Panc1 (cell line): Measurements from ENCODE around the gene FAM177B. TPM values are rescaled to one million over a fixed set of nuclear protein-coding genes. Genes with fewer than 3 reads are reported as not detected.

Source experiments
- ATAC-seq: fragments of 200-7000 bp; cut with Tn5 transposase; 2 replicates; pipeline ENCODE4 v1.9.1; 2020; ENCODE audit warnings: mild to moderate bottlenecking, moderate library complexity
- BruUV-seq: library from RNA; stranded (reverse); fragments of 400-500 nt; replicated peaks from 2 replicates; lab custom pipeline; 2021; lab: Mats Ljungman, UMichigan
- CTCF ChIA-PET: fragments of 300-600 bp; sonication (Branson Sonifier 250); formaldehyde crosslinking; loops from one replicate; lab custom pipeline; 2022; ENCODE audit warnings: antibody characterized with exemption; lab: Charles Lee
- POLR2A ChIA-PET: fragments of 300-600 bp; sonication (Branson Sonifier 250); formaldehyde crosslinking; loops from one replicate; lab custom pipeline; 2022; ENCODE audit warnings: antibody characterized with exemption; lab: Charles Lee
- DNase-seq: peaks from one replicate; pipeline ENCODE4 v3.0.0-alpha.2; 2010; ENCODE audit warnings: low read depth, low spot score
- H3K27ac ChIP-seq: 2 replicates; pipeline ENCODE4 v1.5.1; 2011; ENCODE audit warnings: mild to moderate bottlenecking, low read length, inconsistent platforms
- H3K27me3 ChIP-seq: fragments of 200-500 bp; sonication (Bioruptor generic); 2 replicates; pipeline ENCODE4 v1.6.0; 2014; ENCODE audit warnings: low read length, inconsistent platforms; ENCODE audit not compliant: control insufficient read depth, insufficient read depth
- H3K36me3 ChIP-seq: fragments of 200-500 bp; sonication (Bioruptor generic); 2 replicates; pipeline ENCODE4 v1.5.1; 2014; ENCODE audit warnings: inconsistent platforms, mild to moderate bottlenecking, low read length, moderate library complexity; ENCODE audit not compliant: control insufficient read depth, insufficient read depth
- H3K4me1 ChIP-seq: 2 replicates; pipeline ENCODE4 v1.5.1; 2011; ENCODE audit warnings: inconsistent platforms, mild to moderate bottlenecking, low read length, moderate library complexity; ENCODE audit not compliant: control insufficient read depth, insufficient read depth
- H3K4me3 ChIP-seq, 2 experiments: 2 replicates each; pipeline ENCODE4 v1.5.1; 2011 to 2012; ENCODE audit warnings: low read depth in 2 of 2, low read length in 2 of 2, mild to moderate bottlenecking in 2 of 2, inconsistent platforms in 1 of 2, moderate library complexity in 1 of 2
- H3K9me3 ChIP-seq: fragments of 200-500 bp; sonication (Bioruptor generic); 2 replicates; pipeline ENCODE4 v1.5.1; 2014; ENCODE audit warnings: low read depth, mild to moderate bottlenecking, inconsistent platforms, low read length, moderate library complexity; ENCODE audit not compliant: control insufficient read depth, insufficient read depth
- CTCF ChIP-seq: fragments of 450-650 bp; IDR thresholded peaks from 2 replicates; pipeline ENCODE4 v1.5.1; 2017; ENCODE audit warnings: mild to moderate bottlenecking
- POLR2AphosphoS5 ChIP-seq: IDR thresholded peaks from 2 replicates; pipeline ENCODE4 v1.6.1; 2012; ENCODE audit warnings: mild to moderate bottlenecking, low read depth, low read length, moderate library complexity
- REST ChIP-seq, 2 experiments: IDR thresholded peaks; 2 replicates each; pipeline ENCODE4 v1.6.1; 2011 to 2012; ENCODE audit warnings: low read depth in 2 of 2, control low read depth in 1 of 2, low read length in 1 of 2, mild to moderate bottlenecking in 1 of 2, moderate library complexity in 1 of 2; ENCODE audit not compliant: insufficient read depth in 1 of 2
- SIN3A ChIP-seq: IDR thresholded peaks from 2 replicates; pipeline ENCODE4 v1.6.1; 2012; ENCODE audit warnings: low read depth, mild to moderate bottlenecking, low read length, moderate library complexity, borderline replicate concordance; ENCODE audit not compliant: insufficient read depth
- TCF7L2 ChIP-seq: IDR thresholded peaks from 2 replicates; pipeline ENCODE4 v1.6.1; 2011; ENCODE audit warnings: mild to moderate bottlenecking, low read depth, low read length, inconsistent platforms
- in situ Hi-C: cut with HindIII; loops from 2 replicates; pipeline ENCODE4 v1.10.0; 2016; ENCODE audit warnings: low sequenced_read_pairs, low pct_unique_long_range_greater_than_20kb
- intact Hi-C: fragments of 100-400 bp; cut with micrococcal nuclease; formaldehyde crosslinking; loops from one replicate; pipeline ENCODE4 v1.10.0; 2022; ENCODE audit not compliant: unreplicated experiment
- total RNA-seq: library from RNA; stranded (reverse); gene quantifications from one replicate; pipeline ENCODE4 v1.2.1, GENCODE V29; 2021; ENCODE audit not compliant: unreplicated experiment

Gene FAM177B
- total RNA-seq, 1 experiment from 2014 or later = not detected

DNA sequence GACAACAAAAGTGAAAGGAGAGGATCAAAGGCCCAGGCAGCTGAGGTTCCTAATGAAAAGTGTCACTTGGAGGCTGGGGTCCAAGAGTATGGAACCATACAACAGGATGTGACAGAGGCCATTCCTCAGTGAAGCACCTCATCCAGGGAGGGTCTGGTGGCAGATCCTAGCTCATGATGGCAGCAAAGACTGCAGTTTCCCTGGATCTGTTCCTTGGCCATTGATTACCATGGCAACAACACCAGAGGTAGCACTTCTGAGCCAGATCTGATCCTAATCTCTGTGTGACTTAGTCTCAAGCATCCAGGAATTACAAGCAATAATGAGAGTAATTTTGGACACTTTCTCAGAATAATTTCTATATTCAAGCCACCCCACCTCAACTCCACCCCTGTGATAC lies 12.9 kb downstream of the FAM177B start:
- no peak overlapping the region for H3K27ac ChIP-seq
- no peak overlapping the region for H3K4me3 ChIP-seq
- ATAC-seq (no peak), DNase-seq (no peak)
- intact Hi-C loops = no loop called here
- H3K4me1 ChIP-seq = no peaks in the 10 kb centered on the region
- in situ Hi-C loops = loop anchor here (25.0 kb wide), 1 partner anchor 337 kb away; no protein-coding TSS in a partner anchor
- ChIA-PET CTCF (no interaction called here), POLR2A (no interaction called here)
- no peak for TF ChIP-seq REST (IDR thresholded peaks at IDR 0.05; ENCODE audit: insufficient read depth in 1 of 2, low read depth in 2 of 2, low read length in 1 of 2)
- no peak for TF ChIP-seq SIN3A
- TF ChIP-seq TCF7L2 = no peak
- no peak for TF ChIP-seq CTCF
- TF ChIP-seq POLR2AphosphoS5 = no peak
- no peaks in the 10 kb centered on the region for H3K36me3 ChIP-seq
- no TSS peak for BruUV-seq
- H3K9me3 ChIP-seq = no peaks in the 10 kb centered on the region
- no peaks in the 10 kb centered on the region for H3K27me3 ChIP-seq

- CTCF ChIA-PET = no interaction called here
- in situ Hi-C loops = no loop called here
- ATAC-seq (no peak), DNase-seq (no peak)
- Histone ChIP-seq H3K4me1 (no peaks in the 10 kb centered on the region), H3K27me3 (no peaks in the 10 kb centered on the region), H3K27ac (no peak overlapping the region), H3K36me3 (no peaks in the 10 kb centered on the region), H3K4me3 (no peak overlapping the region), H3K9me3 (no peaks in the 10 kb centered on the region)
- BruUV-seq = no TSS peak
- intact Hi-C loops = no loop called here
- TF ChIP-seq TCF7L2 (no peak), SIN3A (no peak), POLR2AphosphoS5 (no peak), CTCF (no peak), REST (IDR thresholded peaks at IDR 0.05; ENCODE audit: insufficient read depth in 1 of 2, low read depth in 2 of 2, low read length in 1 of 2) (no peak)
- POLR2A ChIA-PET = no interaction called here
These were observed 13.6 kb downstream of the FAM177B start for GRCh38 chr1:222750651-222751050.
